CD14-positive monocyte (primary cell): Measurements from ENCODE around the gene GSDME. TPM values are rescaled to one million over a fixed set of nuclear protein-coding genes. Genes with fewer than 3 reads are reported as not detected.

Experiments
- DNase-seq, 3 donors: peaks; one replicate each; pipeline ENCODE4 v3.0.0-alpha.2; 2011 to 2022
- H2AFZ ChIP-seq: 2 replicates; pipeline ENCODE4 v1.6.0; 2012; ENCODE audit warnings: mild to moderate bottlenecking, low read depth, low read length, inconsistent platforms; ENCODE audit not compliant: insufficient read depth, poor library complexity, severe bottlenecking
- H3K27ac ChIP-seq, 2 donors: 1 replicate in 1 of 2; 2 replicates in 1 of 2; pipeline ENCODE4 v1.5.1; 2012 to 2013; ENCODE audit warnings: low read length in 2 of 2, control low read depth in 1 of 2, inconsistent platforms in 1 of 2, low read depth in 1 of 2, mild to moderate bottlenecking in 1 of 2
- H3K27me3 ChIP-seq, 2 donors: one replicate each; pipeline versions ENCODE4 v1.6.0 to v1.6.1; 2011 to 2013; ENCODE audit warnings: low read length in 2 of 2; ENCODE audit not compliant: control insufficient read depth in 2 of 2, insufficient read depth in 2 of 2
- H3K36me3 ChIP-seq, 2 donors: replicated peaks in 1 of 2; 1 replicate in 1 of 2; 2 replicates in 1 of 2; pipeline versions ENCODE4 v1.5.1 to v1.6.1; 2012 to 2013; ENCODE audit warnings: low read length in 2 of 2, control low read depth in 1 of 2, inconsistent platforms in 1 of 2, mild to moderate bottlenecking in 1 of 2; ENCODE audit not compliant: insufficient read depth in 2 of 2, control insufficient read depth in 1 of 2
- H3K4me1 ChIP-seq, 2 donors: 1 replicate in 1 of 2; 2 replicates in 1 of 2; pipeline versions ENCODE4 v1.5.1 to v1.6.1; 2012 to 2013; ENCODE audit warnings: low read length in 2 of 2, control low read depth in 1 of 2, inconsistent platforms in 1 of 2, mild to moderate bottlenecking in 1 of 2, moderate library complexity in 1 of 2; ENCODE audit not compliant: insufficient read depth in 2 of 2, control insufficient read depth in 1 of 2
- H3K4me2 ChIP-seq: replicated peaks from 2 replicates; pipeline ENCODE3; 2012; ENCODE audit warnings: low read length, moderate library complexity, mild to moderate bottlenecking; ENCODE audit not compliant: poor library complexity, severe bottlenecking; ENCODE audit errors: extremely low read depth
- H3K4me3 ChIP-seq, 3 experiments: fragments of 200-600 bp in 1 of 3; sonication (generic) in 1 of 3; replicated peaks in 1 of 3; 1 replicate in 2 of 3; 2 replicates in 1 of 3; pipeline ENCODE4 v1.5.1; 2011 to 2013; ENCODE audit warnings: low read length in 3 of 3, mild to moderate bottlenecking in 3 of 3, control low read depth in 2 of 3, low read depth in 2 of 3, inconsistent platforms in 1 of 3, moderate library complexity in 1 of 3
- H3K79me2 ChIP-seq: 2 replicates; pipeline ENCODE4 v1.6.0; 2012; ENCODE audit warnings: mild to moderate bottlenecking, control low read depth, inconsistent platforms, low read length, moderate library complexity; ENCODE audit not compliant: insufficient read depth
- H3K9ac ChIP-seq: 2 replicates; pipeline ENCODE4 v1.6.0; 2017; ENCODE audit warnings: low read length, mild to moderate bottlenecking; ENCODE audit not compliant: insufficient read depth, poor library complexity, severe bottlenecking
- H3K9me3 ChIP-seq, 2 donors: replicated peaks in 1 of 2; 1 replicate in 1 of 2; 2 replicates in 1 of 2; pipeline versions ENCODE4 v1.5.1 to v1.6.1; 2012 to 2013; ENCODE audit warnings: low read length in 2 of 2, control low read depth in 1 of 2; ENCODE audit not compliant: control insufficient read depth in 1 of 2, insufficient read depth in 1 of 2
- H4K20me1 ChIP-seq: 2 replicates; pipeline ENCODE4 v1.6.0; 2012; ENCODE audit warnings: mild to moderate bottlenecking, low read length, control low read depth, moderate library complexity; ENCODE audit not compliant: insufficient read depth
- H3K27ac Mint-ChIP-seq, 7 donors: one replicate each; pipeline ENCODE4 v1.8.0; 2020; ENCODE audit warnings: mild to moderate bottlenecking in 7 of 7, mixed read lengths in 7 of 7, moderate library complexity in 6 of 7, inconsistent platforms in 2 of 7
- H3K27me3 Mint-ChIP-seq, 3 donors: one replicate each; pipeline ENCODE4 v1.8.0; 2021 to 2022; ENCODE audit warnings: low read depth in 3 of 3, mild to moderate bottlenecking in 3 of 3, mixed read lengths in 3 of 3, moderate library complexity in 3 of 3, inconsistent platforms in 1 of 3
- H3K36me3 Mint-ChIP-seq, 2 donors: one replicate each; pipeline ENCODE4 v1.8.0; 2020; ENCODE audit warnings: mixed read lengths in 2 of 2, inconsistent platforms in 1 of 2, mild to moderate bottlenecking in 1 of 2
- H3K4me1 Mint-ChIP-seq: one replicate; pipeline ENCODE4 v1.8.0; 2020; ENCODE audit warnings: mild to moderate bottlenecking, mixed read lengths
- H3K4me3 Mint-ChIP-seq, 2 donors: one replicate each; pipeline ENCODE4 v1.8.0; 2020; ENCODE audit warnings: mild to moderate bottlenecking in 2 of 2, mixed read lengths in 2 of 2, moderate library complexity in 1 of 2
- H3K9me3 Mint-ChIP-seq, 7 donors: one replicate each; pipeline ENCODE4 v1.8.0; 2020 to 2022; ENCODE audit warnings: mixed read lengths in 7 of 7, mild to moderate bottlenecking in 6 of 7, moderate library complexity in 6 of 7, inconsistent platforms in 2 of 7
- WGBS: methylation state at CpG from one replicate; pipeline ENCODE4 v1.1.5; 2013; ENCODE audit warnings: missing lambda C conversion rate; ENCODE audit not compliant: insufficient coverage; 5-methylcytosine and 5-hydroxymethylcytosine counted together
- intact Hi-C, 2 donors: fragments of 100-400 bp; cut with micrococcal nuclease; formaldehyde crosslinking; loops; one replicate each; pipeline versions ENCODE4 v1.15.0 to v1.15.1; 2023
- polyA plus RNA-seq, 3 donors: library from polyadenylated mRNA; depleted of rRNA in 1 of 3; unstranded in 2 of 3; stranded (reverse) in 1 of 3; fragments of 300-500 nt in 2 of 3; fragments of >200 nt in 1 of 3; fragmentation: Illumina TruSeq in 2 of 3; gene quantifications; 1 replicate in 2 of 3; 2 replicates in 1 of 3; pipeline ENCODE4 v1.2.3, GENCODE V29; 2012 to 2021
- TF ChIP-seq, protein P1 (sequence below): fragments of 200-600 bp; IDR thresholded peaks from one replicate; pipeline ENCODE4 v1.8.0; 2022; ENCODE audit warnings: antibody characterized with exemption, mild to moderate bottlenecking

Gene GSDME
- polyA plus RNA-seq, 3 donors = 1.3 to 2.3 TPM; not detected in 1

DNA sequence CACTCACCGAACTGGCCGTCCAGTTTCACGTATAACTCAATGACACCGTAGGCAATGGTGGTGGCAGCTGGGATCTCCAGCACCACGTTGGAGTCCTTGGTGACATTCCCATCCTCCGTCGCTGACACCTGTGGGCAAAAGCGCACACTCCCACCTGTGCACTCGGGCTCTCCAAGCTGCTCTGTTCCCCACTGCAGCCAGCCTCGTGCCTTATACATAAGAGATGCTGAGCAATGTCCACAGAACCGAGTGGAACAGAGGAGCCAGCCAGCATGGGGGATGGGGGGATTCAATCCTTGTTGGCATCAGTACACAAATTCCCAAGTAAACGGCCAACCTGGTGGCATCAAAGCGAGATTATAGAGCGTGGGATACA, 40.0 kb downstream of the GSDME start:
- H3K27ac ChIP-seq = no peak overlapping the region
- no peaks in the 10 kb centered on the region for H3K79me2 ChIP-seq
- intact Hi-C loops = no loop called here
- no peak overlapping the region for H3K4me3 Mint-ChIP-seq
- no peak overlapping the region for H3K9ac ChIP-seq
- H3K9me3 Mint-ChIP-seq = peaks cover 0 to 4% (median 0%) of the 10 kb centered on the region in 7 donors
- no peaks in the 10 kb centered on the region for H3K36me3 ChIP-seq
- H2AFZ ChIP-seq = no peak overlapping the region
- TF ChIP-seq, protein P1, sequence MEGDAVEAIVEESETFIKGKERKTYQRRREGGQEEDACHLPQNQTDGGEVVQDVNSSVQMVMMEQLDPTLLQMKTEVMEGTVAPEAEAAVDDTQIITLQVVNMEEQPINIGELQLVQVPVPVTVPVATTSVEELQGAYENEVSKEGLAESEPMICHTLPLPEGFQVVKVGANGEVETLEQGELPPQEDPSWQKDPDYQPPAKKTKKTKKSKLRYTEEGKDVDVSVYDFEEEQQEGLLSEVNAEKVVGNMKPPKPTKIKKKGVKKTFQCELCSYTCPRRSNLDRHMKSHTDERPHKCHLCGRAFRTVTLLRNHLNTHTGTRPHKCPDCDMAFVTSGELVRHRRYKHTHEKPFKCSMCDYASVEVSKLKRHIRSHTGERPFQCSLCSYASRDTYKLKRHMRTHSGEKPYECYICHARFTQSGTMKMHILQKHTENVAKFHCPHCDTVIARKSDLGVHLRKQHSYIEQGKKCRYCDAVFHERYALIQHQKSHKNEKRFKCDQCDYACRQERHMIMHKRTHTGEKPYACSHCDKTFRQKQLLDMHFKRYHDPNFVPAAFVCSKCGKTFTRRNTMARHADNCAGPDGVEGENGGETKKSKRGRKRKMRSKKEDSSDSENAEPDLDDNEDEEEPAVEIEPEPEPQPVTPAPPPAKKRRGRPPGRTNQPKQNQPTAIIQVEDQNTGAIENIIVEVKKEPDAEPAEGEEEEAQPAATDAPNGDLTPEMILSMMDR = no peak
- no peak overlapping the region for H3K4me3 ChIP-seq
- no peaks in the 10 kb centered on the region for H3K4me1 Mint-ChIP-seq
- no peaks in the 10 kb centered on the region for H4K20me1 ChIP-seq
- H3K9me3 ChIP-seq = no peaks in the 10 kb centered on the region
- H3K4me2 ChIP-seq = no peak overlapping the region
- H3K4me1 ChIP-seq = no peaks in the 10 kb centered on the region
- no peaks in the 10 kb centered on the region for H3K27me3 ChIP-seq
- 96% methylated on average over 14 of the region's 14 CpGs for WGBS
- DNase-seq = no peak
- no peak overlapping the region for H3K27ac Mint-ChIP-seq
- no peaks in the 10 kb centered on the region for H3K36me3 Mint-ChIP-seq
- peaks cover 5 to 20% (median 5%) of the 10 kb centered on the region in 3 donors for H3K27me3 Mint-ChIP-seq

DNA sequence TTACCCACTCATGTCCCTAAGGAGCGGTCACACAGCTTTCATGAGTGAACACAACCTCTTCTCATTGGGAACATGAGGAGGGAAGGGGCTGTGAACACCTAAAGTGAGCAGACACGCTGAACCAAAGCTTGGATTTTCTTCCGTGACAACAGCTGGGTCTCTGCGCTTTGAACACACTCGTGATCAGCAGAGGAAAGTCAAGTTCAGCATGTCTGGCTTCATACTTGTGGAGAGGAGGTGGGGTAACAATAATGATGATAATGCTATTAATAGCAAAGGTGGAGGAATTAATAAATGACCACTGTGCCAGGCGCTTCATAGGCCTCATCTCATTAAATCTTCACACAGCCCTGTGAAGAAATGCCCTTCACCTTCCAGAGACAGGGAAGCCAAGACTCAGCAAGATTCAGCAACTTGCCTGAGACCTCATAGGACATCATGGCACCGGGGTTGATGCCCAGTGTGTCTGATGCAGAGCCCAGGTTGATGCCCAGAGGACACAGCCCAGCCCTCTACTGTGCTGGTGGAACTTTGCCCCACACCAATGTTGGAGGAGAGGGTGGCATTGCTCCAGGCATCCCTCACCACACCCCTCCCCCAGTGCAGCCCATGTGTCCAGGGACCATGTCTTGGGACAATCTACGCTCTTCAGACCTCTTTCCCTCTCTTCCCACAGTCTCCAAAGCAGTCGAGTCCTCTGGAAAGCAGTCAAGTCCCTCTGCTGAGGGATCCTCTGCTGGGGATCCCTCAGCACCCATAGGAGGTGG, 40.6 kb downstream of the GSDME start:
- Histone ChIP-seq H3K4me2 (no peak overlapping the region), H3K79me2 (no peaks in the 10 kb centered on the region), H3K4me1 (no peaks in the 10 kb centered on the region), H3K27me3 (no peaks in the 10 kb centered on the region), H3K9ac (no peak overlapping the region), H3K4me3 (no peak overlapping the region), H3K27ac (no peak overlapping the region), H3K36me3 (no peaks in the 10 kb centered on the region), H2AFZ (no peak overlapping the region), H4K20me1 (no peaks in the 10 kb centered on the region), H3K9me3 (no peaks in the 10 kb centered on the region)
- intact Hi-C loops = no loop called here
- no peaks in the 10 kb centered on the region for H3K36me3 Mint-ChIP-seq
- WGBS = 94% methylated on average over 2 of the region's 9 CpGs
- no peak for DNase-seq
- peaks cover 5 to 21% (median 5%) of the 10 kb centered on the region in 3 donors for H3K27me3 Mint-ChIP-seq
- no peak overlapping the region for H3K4me3 Mint-ChIP-seq
- H3K27ac Mint-ChIP-seq = no peak overlapping the region
- TF ChIP-seq, protein P1 = no peak
- H3K9me3 Mint-ChIP-seq = peaks cover 0 to 5% (median 0%) of the 10 kb centered on the region in 7 donors
- no peaks in the 10 kb centered on the region for H3K4me1 Mint-ChIP-seq
